RPMI8226 (cell line): ENCODE data around the gene NHP2.
A peak's percentile ranks its signal among the peaks of the same experiment; 100 is the strongest.

Experiments
- DNase-seq: peaks from one replicate; pipeline ENCODE4 v3.0.0-alpha.2; 2015

The NHP2 gene

DNA sequence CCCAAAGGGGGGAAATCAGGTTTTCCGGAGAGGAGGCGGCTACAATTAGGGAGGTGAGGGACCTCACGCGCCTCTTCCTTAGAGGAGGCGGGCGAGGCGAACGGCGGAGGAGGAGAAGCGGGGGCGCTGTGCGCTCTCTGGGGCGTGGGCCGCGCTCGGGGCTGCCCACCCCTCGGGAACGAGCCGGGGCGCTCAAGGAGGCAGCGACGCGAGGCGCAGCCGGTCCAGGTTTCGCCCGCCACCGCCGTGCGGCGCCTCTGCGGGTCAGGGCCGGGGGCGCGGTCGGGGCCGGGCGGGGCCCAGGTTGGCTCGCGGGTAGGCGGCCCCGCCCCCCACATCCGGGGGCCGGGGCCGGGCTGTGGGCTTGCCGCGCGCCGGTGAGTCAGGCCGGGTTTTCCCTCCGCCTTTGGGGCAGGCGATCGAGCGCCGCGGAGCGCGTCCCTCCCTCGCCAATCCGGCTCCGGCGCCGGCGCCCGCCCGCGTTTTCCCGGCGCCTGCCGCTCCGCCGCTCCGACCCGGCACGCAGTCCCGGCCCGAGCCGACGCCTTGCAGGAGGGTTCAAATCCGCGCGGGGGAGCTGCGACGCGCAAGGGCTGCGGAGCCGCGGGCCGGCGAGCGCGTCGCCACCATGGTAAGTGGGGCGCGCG, 40.4 kb downstream of the NHP2 start, which contains the start of gene N4BP3:
N4BP3 (plus strand) TSS at position 392 of the 647 bp plus-strand sequence. CDS start 6,052 bp downstream, outside the sequence.
- DNase-seq: peak; percentile 88

DNA sequence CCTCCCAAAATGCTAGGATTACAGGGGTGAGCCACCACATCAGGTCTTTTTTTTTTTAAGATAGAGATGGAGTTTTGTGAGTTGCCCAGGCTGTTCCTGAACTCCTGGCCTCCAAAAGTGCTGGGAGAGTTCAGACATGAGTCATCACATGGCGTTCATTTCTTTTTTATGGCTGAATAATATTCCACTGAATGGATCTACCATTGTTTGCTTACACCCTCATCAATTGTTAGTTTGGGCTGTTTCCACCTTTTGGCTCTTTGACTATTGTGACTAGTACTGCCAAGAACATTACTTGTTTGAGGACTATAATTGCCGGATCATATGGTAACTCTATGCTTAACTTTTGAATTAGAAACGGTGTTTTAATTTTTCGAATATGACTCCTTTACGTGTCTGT, 41.1 kb downstream of the NHP2 start:
- DNase-seq: no peak

- no peak for DNase-seq
These were observed 41.8 kb downstream of the NHP2 start for GRCh38 chr5:178111925-178112324.

GRCh38 chr5:178110511-178110910, 43.2 kb downstream of the NHP2 start:
- no peak for DNase-seq

DNA sequence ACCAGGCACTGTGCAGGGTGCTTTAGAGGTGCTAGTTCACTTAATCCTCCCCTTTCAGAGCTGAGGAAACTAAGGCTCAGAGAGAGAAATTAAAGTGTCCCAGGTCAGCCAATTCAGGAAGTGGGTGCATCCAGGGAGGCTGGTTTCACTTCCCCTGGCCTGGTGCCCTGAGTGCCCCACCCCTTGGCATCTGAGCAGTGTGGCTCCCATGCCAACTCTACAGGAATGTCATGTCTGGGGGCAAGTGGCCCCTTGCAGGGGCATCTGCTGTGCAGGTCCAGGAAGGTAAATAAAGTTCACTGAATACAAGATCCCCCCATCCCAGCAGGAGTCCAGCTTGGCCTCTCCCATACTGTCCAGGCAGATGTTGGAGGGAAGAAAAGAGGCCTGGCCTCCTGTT, 44.7 kb downstream of the NHP2 start:
- peak; percentile 85 for DNase-seq

GRCh38 chr5:178108446-178108845, 45.2 kb downstream of the NHP2 start:
- no peak for DNase-seq

GRCh38 chr5:178107756-178108310, 45.9 kb downstream of the NHP2 start:
- no peak for DNase-seq

DNA sequence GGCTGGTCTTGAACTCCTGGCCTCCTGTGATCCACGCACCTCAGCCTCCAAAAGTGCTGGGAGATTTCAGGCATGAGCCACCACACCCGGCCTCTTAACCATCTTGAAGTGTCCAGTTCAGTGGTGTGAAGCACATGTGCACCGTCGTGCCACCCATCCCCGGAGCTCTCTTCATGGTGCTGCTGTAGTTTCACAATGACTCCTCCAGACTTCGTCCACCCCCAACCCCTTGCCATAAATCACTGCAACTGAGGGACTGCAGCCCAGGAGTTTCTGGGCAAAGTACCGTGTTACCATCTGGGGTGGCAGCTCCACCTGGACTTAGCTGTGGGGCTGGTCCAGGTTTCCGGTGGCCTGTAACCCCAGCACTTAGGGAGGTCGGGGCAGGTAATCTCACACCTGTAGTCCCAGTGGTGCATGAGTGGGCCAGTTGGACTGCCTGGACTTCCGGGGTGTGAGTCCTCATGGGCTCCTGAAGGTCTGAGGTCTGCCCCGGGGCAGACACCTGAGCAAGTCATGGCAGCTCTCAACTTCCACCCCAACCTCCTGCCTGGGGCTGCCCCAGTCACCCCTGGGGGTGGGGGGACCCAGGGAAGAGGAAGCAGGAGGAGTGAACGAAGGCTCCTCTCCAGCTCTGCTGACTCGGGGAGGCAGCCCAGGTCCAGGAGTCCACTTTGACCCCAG, 47.0 kb downstream of the NHP2 start:
- peak; percentile 73 for DNase-seq

DNA sequence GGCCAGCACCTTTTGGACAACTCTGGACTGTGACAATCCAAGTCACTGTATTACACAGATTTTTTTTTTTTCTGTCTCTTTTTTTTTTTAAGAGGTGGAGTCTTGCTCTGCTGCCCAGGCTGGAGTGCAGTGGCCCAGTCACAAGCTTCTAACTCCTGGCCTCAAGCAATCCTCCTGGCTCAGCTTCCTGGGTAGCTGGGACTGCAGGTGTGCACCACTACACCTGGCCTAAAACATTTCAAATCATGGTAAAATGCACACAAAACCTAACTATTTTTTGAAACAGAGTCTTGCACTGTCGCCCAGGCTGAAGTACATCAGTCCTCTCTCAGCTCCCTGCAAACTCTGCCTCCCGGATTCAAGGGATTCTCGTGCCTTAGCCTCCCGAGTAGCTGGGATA, 47.6 kb downstream of the NHP2 start:
- DNase-seq: peak; percentile 56

DNA sequence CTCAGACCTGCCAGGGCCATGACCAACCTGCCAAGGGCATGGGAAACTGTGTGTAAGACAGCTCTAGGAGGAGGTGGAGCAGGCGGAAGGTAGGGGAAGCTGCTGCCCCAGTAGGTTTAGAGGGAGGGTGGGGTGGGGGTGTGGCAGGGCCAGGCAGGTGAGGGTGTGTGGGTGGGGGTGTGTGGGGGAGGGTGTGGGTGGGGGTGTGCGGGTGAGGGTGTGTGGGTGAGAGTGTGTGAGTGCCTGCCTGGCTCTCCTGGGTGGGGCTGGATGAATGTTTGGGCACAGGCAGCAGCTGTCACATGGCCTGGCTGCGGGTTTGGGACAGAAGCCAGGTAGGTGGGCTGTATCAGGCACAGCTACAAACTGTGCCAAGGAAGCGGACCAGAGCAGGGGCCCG, 49.2 kb downstream of the NHP2 start:
- DNase-seq: peak; percentile 80

GRCh38 chr5:178103612-178104011, 50.1 kb downstream of the NHP2 start:
- no peak for DNase-seq
